Measurements from ENCODE around the gene KASH5.

DNA sequence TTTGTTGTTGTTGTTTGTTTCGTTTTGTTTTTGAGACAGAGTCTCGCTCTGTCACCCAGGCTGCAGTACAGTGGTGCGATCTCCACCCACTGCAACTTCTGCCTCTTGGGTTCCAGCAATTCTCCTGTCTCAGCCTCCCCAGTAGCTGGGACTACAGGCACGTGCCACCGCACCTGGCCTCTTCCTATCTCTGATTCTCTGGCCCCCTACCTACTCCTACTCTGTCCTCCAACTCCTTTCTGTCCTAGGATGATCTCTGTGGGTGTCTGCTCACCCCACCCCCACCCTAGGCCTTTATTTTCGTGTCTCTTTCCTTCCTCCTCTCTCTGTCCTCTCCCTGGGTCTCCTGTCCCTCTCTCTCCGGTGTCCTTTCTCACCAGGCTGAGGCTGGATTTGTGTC lies 62.4 kb downstream of the KASH5 start:
- TF ChIP-seq ZNF138 (tag by site-specific recombination; IDR thresholded peaks at IDR 0.05; ENCODE audit: borderline replicate concordance) = no peak
- TF ChIP-seq, protein P1, sequence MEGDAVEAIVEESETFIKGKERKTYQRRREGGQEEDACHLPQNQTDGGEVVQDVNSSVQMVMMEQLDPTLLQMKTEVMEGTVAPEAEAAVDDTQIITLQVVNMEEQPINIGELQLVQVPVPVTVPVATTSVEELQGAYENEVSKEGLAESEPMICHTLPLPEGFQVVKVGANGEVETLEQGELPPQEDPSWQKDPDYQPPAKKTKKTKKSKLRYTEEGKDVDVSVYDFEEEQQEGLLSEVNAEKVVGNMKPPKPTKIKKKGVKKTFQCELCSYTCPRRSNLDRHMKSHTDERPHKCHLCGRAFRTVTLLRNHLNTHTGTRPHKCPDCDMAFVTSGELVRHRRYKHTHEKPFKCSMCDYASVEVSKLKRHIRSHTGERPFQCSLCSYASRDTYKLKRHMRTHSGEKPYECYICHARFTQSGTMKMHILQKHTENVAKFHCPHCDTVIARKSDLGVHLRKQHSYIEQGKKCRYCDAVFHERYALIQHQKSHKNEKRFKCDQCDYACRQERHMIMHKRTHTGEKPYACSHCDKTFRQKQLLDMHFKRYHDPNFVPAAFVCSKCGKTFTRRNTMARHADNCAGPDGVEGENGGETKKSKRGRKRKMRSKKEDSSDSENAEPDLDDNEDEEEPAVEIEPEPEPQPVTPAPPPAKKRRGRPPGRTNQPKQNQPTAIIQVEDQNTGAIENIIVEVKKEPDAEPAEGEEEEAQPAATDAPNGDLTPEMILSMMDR (tag by site-specific recombination; IDR thresholded peaks at IDR 0.05) = no peak
- TF ChIP-seq, protein P2, sequence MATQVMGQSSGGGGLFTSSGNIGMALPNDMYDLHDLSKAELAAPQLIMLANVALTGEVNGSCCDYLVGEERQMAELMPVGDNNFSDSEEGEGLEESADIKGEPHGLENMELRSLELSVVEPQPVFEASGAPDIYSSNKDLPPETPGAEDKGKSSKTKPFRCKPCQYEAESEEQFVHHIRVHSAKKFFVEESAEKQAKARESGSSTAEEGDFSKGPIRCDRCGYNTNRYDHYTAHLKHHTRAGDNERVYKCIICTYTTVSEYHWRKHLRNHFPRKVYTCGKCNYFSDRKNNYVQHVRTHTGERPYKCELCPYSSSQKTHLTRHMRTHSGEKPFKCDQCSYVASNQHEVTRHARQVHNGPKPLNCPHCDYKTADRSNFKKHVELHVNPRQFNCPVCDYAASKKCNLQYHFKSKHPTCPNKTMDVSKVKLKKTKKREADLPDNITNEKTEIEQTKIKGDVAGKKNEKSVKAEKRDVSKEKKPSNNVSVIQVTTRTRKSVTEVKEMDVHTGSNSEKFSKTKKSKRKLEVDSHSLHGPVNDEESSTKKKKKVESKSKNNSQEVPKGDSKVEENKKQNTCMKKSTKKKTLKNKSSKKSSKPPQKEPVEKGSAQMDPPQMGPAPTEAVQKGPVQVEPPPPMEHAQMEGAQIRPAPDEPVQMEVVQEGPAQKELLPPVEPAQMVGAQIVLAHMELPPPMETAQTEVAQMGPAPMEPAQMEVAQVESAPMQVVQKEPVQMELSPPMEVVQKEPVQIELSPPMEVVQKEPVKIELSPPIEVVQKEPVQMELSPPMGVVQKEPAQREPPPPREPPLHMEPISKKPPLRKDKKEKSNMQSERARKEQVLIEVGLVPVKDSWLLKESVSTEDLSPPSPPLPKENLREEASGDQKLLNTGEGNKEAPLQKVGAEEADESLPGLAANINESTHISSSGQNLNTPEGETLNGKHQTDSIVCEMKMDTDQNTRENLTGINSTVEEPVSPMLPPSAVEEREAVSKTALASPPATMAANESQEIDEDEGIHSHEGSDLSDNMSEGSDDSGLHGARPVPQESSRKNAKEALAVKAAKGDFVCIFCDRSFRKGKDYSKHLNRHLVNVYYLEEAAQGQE (tag by site-specific recombination; IDR thresholded peaks at IDR 0.05) = no peak
- TF ChIP-seq ZNF76 (tag by site-specific recombination; IDR thresholded peaks at IDR 0.05; ENCODE audit: borderline replicate concordance, low read depth) = no peak

Data from HEK293 (cell line).